Epithelial cell of proximal tubule (primary cell): ENCODE results near the gene DEDD. TPM values are rescaled to one million over a fixed set of nuclear protein-coding genes. Genes with fewer than 3 reads are reported as not detected.

ENCODE experiments used
- DNase-seq: peaks from one replicate; pipeline ENCODE4 v3.0.0-alpha.2; 2011; ENCODE audit warnings: low read depth
- H3K4me3 ChIP-seq: 2 replicates; pipeline ENCODE4 v1.5.1; 2011; ENCODE audit warnings: low read depth, mild to moderate bottlenecking, low read length
- total RNA-seq: library from RNA; depleted of rRNA; stranded (reverse); fragments of >200 nt; gene quantifications from 2 replicates; pipeline ENCODE4 v1.2.3, GENCODE V29; 2015
- TF ChIP-seq, protein P1 (sequence below): conservative IDR thresholded peaks from 2 replicates; pipeline ENCODE4 v1.5.1; 2012; ENCODE audit warnings: low read depth, mild to moderate bottlenecking, low read length

The DEDD gene
- total RNA-seq, 1 donor from 2014 or later, result 22.8 TPM

DNA sequence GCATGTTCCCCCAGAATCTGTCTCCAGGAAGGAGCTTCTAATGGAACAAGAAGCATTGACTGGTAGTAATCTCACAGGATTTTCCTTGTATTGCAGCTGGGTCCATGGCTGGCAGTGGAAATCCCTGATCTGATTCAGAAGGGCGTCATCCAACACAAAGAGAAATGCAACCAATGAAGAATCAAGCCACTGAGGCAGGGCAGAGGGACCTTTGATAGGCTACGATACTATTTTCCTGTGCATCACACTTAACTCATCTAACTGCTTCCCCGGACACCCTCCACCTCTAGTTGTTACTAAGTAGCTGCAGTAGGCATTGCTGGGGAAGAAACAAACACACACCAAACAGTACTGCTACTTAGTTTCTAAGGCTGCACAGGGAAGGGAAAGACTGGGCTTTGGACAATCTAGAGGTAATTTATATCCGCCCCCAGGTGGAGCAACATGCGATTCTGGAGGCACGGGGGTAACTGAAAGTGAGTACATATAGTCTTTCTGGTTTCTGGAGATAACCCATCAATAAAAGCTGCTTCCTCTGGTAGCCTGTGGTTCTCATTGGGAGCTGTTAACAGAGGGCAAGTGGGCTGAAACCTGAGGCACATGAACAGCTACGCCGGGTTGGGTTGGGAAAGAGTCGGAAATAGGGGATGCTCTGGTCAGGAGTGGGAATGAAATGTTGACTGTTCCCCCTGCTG is 26.0 kb upstream of the DEDD start:
- no peak for DNase-seq
- H3K4me3 ChIP-seq, result peak overlapping the region; percentile 75
- TF ChIP-seq, protein P1, sequence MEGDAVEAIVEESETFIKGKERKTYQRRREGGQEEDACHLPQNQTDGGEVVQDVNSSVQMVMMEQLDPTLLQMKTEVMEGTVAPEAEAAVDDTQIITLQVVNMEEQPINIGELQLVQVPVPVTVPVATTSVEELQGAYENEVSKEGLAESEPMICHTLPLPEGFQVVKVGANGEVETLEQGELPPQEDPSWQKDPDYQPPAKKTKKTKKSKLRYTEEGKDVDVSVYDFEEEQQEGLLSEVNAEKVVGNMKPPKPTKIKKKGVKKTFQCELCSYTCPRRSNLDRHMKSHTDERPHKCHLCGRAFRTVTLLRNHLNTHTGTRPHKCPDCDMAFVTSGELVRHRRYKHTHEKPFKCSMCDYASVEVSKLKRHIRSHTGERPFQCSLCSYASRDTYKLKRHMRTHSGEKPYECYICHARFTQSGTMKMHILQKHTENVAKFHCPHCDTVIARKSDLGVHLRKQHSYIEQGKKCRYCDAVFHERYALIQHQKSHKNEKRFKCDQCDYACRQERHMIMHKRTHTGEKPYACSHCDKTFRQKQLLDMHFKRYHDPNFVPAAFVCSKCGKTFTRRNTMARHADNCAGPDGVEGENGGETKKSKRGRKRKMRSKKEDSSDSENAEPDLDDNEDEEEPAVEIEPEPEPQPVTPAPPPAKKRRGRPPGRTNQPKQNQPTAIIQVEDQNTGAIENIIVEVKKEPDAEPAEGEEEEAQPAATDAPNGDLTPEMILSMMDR, result no peak

DNA sequence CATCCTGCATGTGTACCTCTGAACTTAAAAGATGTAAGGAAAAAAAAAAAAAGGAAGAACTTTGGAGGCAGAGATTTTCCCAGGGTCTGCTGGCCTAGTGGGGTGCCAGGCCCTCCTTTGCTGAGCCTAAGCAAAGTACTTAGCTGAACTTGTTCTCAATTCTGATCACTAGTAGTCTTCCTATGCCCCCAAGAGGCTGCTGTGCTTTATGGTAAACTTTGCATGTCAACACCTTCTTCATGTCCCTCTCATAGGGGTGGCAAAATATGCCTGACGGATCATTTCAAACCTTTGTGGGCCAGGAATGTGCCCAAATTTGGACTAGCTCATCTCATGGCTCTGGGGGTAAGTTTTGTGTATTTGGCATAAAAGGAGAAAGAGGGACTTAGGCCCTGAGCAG is 25.4 kb upstream of the DEDD start:
- no peak overlapping the region for H3K4me3 ChIP-seq
- no peak for DNase-seq
- TF ChIP-seq, protein P1, result no peak

DNA sequence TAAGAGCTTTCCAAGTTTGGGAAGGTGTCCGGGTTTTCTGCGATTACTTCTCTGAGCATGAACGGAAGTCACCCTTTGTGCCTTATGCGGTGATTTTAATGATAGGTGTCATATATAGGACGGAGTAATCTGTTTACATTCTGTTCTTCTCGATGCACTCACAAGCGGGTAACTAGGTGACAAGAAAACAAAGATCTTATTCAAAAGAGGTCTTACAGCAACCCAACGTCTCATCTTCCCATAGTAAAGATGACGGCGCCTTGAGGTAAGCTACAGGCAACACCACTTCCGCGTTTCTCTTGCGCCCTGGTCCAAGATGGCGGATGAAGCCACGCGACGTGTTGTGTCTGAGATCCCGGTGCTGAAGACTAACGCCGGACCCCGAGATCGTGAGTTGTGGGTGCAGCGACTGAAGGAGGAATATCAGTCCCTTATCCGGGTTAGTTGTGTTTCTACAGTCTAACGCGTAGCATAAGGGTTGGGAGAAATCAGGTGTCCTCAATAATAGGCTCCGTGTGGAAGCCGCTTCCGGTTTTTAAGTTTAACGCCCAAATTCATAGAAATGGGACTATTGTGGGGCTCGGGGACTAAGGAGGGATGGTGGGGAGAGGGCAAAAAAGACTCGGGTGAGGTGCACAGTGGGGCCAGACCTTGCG is 21.3 kb upstream of the DEDD start, which contains the start of gene UFC1:
TSS of gene UFC1 (plus strand) at position 297 of the 656 bp plus-strand sequence. CDS start at position 317, 20 bp downstream.
- TF ChIP-seq, protein P1, result no peak
- H3K4me3 ChIP-seq, result peak within 1 kb of the TSS; percentile 71
- DNase-seq, result peak; percentile 78

DNA sequence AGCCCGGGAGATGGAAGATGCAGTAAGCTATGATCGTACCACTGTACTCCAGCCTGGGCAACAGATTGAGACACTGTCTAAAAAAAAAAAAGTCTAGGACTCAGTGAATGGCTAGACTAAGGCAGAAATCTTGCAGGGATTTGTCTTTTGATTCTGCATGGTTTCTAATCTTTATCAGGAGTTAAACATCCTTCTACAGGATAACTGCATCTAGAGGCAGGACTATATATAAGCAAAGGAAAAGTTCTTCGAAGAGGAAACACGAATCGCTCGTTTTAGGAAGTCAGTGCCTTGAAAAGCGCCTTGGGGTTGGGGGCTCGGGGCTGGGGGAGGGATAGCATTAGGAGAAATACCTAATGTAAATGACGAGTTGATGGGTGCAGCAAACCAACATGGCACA is 20.7 kb upstream of the DEDD start:
- TF ChIP-seq, protein P1, result no peak
- DNase-seq, result no peak
- H3K4me3 ChIP-seq, result peak overlapping the region; percentile 71

DNA sequence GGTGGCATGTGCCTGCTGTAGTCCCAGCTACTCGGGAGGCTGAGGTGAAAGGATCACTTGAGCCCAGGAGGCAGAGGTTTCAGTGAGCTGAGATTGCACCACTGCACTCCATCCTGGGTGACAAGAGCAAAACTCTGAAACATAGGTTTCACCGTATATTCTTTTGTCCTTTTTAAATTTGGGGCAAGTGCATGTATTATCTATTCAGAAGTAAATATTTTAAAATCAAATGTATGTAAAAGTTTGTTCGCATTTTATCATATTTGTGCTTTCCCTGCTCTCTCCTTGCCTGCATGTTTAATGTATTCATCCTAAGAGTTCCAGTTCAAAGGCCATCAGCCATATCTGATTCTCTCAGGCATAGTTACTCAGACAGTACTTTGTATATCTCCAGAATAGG is 13.4 kb upstream of the DEDD start:
- TF ChIP-seq, protein P1, result no peak
- no peak for DNase-seq
- no peak overlapping the region for H3K4me3 ChIP-seq

DNA sequence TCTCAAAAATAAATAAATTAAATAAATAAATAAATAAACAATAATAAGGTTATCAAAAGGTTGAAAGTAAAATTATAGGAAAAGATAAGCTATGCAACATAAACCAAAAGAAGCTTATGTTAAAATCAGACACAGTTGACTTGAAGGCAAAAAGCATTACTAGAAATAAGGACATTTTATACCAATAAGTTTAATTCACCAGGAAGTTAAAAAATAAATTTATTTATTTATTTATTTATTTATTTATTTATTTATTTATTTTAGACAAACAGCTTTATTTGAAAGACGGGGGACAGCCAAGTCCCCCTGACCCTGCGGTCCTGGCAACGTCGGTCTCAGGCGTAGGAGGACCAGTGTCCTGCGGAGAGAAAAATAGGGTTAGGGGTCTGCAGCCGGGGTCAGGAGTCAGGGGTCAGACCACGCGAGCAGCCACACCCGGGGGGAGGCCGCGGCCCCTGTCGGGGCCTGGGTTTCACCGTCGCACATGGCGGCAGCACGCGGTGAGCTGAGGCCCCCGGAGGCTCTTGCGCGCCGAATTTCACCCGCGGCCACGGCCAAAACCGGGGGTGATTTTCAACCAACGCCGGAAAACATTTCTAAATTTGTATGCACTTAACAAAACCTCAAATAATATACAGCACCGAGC is 8.4 kb upstream of the DEDD start:
- DNase-seq, result no peak

More for the DNA sequence above, 8.4 kb upstream of the DEDD start:
- TF ChIP-seq, protein P1, result no peak
- H3K4me3 ChIP-seq, result no peak overlapping the region
